SH-SY5Y (cell line): Measurements from ENCODE around the gene PTK6.

ENCODE experiments used
- GATA2 ChIP-seq: IDR thresholded peaks from 2 replicates; pipeline ENCODE4 v1.6.1; 2011; ENCODE audit warnings: mild to moderate bottlenecking, low read depth, low read length
- GATA3 ChIP-seq: IDR thresholded peaks from 2 replicates; pipeline ENCODE4 v1.6.1; 2011; ENCODE audit warnings: low read depth, mild to moderate bottlenecking, low read length, moderate library complexity

GRCh38 chr20:63586797-63587196 is 49.6 kb upstream of the PTK6 start:
- TF ChIP-seq GATA2 = no peak
- TF ChIP-seq GATA3 = no peak
